Ovary (tissue), 9 donors: Measurements from ENCODE around the gene EXD3. TPM values are rescaled to one million over a fixed set of nuclear protein-coding genes. Genes with fewer than 3 reads are reported as not detected.

ENCODE experiments used
- DNase-seq, 5 donors: peaks; one replicate each; pipeline ENCODE4 v3.0.0-alpha.2; 2019 to 2020
- H3K27ac ChIP-seq, 2 donors: fragments of 200-600 bp; one replicate each; pipeline versions ENCODE4 v1.5.1 to v1.8.0; 2019 to 2022
- H3K27me3 ChIP-seq: fragments of 200-600 bp; one replicate; pipeline ENCODE4 v1.8.0; 2022
- H3K36me3 ChIP-seq: fragments of 200-600 bp; sonication (generic); one replicate; pipeline ENCODE4 v1.5.1; 2019
- H3K4me1 ChIP-seq: one replicate; pipeline ENCODE4 v1.8.1; 2013; ENCODE audit warnings: mild to moderate bottlenecking, moderate library complexity; ENCODE audit not compliant: insufficient read depth
- H3K4me3 ChIP-seq: fragments of 200-600 bp; sonication (generic); one replicate; pipeline ENCODE4 v1.5.1; 2017
- H3K9me3 ChIP-seq, 2 donors: fragments of 200-600 bp in 1 of 2; sonication (generic) in 1 of 2; one replicate each; pipeline versions ENCODE4 v1.5.1 to v1.8.1; 2013 to 2019; ENCODE audit warnings: mild to moderate bottlenecking in 1 of 2, moderate library complexity in 1 of 2
- EP300 ChIP-seq: sonication (generic); formaldehyde crosslinking; IDR thresholded peaks from one replicate; pipeline ENCODE4 v1.6.1; 2017; ENCODE audit warnings: antibody characterized with exemption
- POLR2A ChIP-seq: fragments of 450-650 bp; IDR thresholded peaks from one replicate; pipeline ENCODE4 v1.6.1; 2017; ENCODE audit warnings: antibody characterized with exemption, mild to moderate bottlenecking, moderate library complexity
- WGBS, 3 donors: extraction: QIAGEN DNeasy Blood & Tissue Kit in 1 of 3; methylation state at CpG; one replicate each; pipeline versions ENCODE4 v1.1.5 to v1.1.7; 2013 to 2017; 5-methylcytosine and 5-hydroxymethylcytosine counted together
- intact Hi-C, 4 donors: fragments of 100-400 bp; cut with DNase I; formaldehyde crosslinking; loops; one replicate each; pipeline versions ENCODE4 v1.11.0 to v1.15.1; 2022 to 2023
- polyA plus RNA-seq, 2 donors: library from polyadenylated mRNA; stranded (reverse); fragments of 200-250 nt in 1 of 2; fragments of 350-450 nt in 1 of 2; fragmentation: Illumina TruSeq in 1 of 2; extraction: RNeasy Lipid Tissue Mini Kit (QIAGEN cat#74804) in 1 of 2; gene quantifications; one replicate each; pipeline ENCODE4 v1.2.3, GENCODE V29; 2013 to 2014
- total RNA-seq, 7 donors: library from RNA; depleted of rRNA in 2 of 7; stranded (reverse); fragments of >200 nt in 2 of 7; fragmentation: NEBNext Ultra II Directional in 3 of 7; extraction: Animal tissue kit (Norgen Biotek cat#: 25700) in 3 of 7; gene quantifications; one replicate each; pipeline versions ENCODE4 v1.1.0 to v1.2.4, GENCODE V29; 2016 to 2023
- TF ChIP-seq, protein P1 (sequence below), 3 donors: fragments of 450-650 bp in 2 of 3; fragments of 200-600 bp in 1 of 3; IDR thresholded peaks; one replicate each; pipeline versions ENCODE4 v1.5.1 to v1.8.0; 2016 to 2022; ENCODE audit warnings: antibody characterized with exemption in 3 of 3, mild to moderate bottlenecking in 1 of 3
- donor health status: DM: no; HTN: no; CAD: no; lungs with moderate emphysema.
- donor health status: DM: no; HTN: no; CAD: no.
- donor health status: Bipolar disorder and iron deficiency.
- donor health status: DM: yes; HTN: yes; CAD: no.
- donor health status: DM: no; HTN: no; CAD: no.
- donor health status: DM: yes; HTN: yes; CAD: no.

EXD3 gene
- total and polyA plus RNA-seq, 9 donors, result 1.0 to 30.6 (median 23.4) TPM

DNA sequence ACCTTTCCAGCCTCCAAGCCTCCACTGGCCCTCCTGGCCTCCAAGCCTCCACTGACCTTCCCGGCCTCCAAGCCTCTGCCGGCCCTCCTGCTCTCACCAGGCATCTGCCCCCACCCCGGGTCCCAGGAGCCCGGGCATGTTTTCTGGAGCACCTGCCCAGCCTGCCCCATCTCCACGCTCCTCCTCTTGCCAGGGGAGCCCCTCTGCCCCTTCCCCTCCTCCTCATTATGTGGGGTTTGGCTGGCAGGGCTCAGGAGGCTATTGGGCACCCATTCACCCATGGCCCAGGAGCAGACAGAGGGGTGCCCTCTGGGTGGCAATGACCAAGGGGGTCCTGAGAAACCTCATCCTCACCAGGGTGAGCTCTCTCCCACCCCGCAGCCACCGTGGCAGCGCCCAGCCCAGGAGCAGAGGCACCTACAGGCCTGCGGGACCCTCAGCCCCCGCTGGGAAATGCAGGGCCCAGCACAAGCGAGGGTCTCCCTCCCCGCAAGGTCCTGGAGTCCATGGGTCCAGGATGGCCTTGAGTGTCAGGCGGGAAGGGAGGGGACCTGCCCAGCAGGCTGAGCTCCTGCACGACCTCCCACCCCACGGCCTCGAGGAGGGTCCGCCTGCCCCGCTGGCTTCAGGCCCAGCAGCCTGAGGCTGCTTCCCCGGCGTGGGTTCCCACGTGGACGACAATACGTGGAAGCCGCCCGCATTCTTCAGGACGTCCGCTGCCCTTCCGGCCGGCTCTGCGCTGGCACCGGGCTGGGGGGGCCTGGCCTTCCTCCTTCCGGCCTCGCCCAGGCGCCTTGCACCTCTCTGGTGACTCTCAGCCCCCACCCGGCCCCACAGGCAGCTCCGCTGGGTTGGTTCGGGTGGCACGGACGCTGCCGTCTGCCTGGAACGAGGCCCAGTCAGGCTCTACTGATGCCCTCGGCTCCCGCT, 69.5 kb downstream of the EXD3 start:
- TF ChIP-seq, protein P1, sequence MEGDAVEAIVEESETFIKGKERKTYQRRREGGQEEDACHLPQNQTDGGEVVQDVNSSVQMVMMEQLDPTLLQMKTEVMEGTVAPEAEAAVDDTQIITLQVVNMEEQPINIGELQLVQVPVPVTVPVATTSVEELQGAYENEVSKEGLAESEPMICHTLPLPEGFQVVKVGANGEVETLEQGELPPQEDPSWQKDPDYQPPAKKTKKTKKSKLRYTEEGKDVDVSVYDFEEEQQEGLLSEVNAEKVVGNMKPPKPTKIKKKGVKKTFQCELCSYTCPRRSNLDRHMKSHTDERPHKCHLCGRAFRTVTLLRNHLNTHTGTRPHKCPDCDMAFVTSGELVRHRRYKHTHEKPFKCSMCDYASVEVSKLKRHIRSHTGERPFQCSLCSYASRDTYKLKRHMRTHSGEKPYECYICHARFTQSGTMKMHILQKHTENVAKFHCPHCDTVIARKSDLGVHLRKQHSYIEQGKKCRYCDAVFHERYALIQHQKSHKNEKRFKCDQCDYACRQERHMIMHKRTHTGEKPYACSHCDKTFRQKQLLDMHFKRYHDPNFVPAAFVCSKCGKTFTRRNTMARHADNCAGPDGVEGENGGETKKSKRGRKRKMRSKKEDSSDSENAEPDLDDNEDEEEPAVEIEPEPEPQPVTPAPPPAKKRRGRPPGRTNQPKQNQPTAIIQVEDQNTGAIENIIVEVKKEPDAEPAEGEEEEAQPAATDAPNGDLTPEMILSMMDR (IDR thresholded peaks at IDR 0.05), result no peak
- TF ChIP-seq EP300, result no peak
- no peak for TF ChIP-seq POLR2A
- peak in 1 of 5 donors; percentile 10 for DNase-seq
- intact Hi-C loops, result no loop called here
- H3K4me3 ChIP-seq, result no peak overlapping the region
- 86 to 90% (median 89%) methylated on average over 41 to 43 of the region's 43 CpGs for WGBS, 3 donors
- H3K36me3 ChIP-seq, result no peaks in the 10 kb centered on the region
- H3K27me3 ChIP-seq, result no peaks in the 10 kb centered on the region
- no peaks in the 10 kb centered on the region for H3K9me3 ChIP-seq
- no peaks in the 10 kb centered on the region for H3K4me1 ChIP-seq
- H3K27ac ChIP-seq, result no peak overlapping the region

DNA sequence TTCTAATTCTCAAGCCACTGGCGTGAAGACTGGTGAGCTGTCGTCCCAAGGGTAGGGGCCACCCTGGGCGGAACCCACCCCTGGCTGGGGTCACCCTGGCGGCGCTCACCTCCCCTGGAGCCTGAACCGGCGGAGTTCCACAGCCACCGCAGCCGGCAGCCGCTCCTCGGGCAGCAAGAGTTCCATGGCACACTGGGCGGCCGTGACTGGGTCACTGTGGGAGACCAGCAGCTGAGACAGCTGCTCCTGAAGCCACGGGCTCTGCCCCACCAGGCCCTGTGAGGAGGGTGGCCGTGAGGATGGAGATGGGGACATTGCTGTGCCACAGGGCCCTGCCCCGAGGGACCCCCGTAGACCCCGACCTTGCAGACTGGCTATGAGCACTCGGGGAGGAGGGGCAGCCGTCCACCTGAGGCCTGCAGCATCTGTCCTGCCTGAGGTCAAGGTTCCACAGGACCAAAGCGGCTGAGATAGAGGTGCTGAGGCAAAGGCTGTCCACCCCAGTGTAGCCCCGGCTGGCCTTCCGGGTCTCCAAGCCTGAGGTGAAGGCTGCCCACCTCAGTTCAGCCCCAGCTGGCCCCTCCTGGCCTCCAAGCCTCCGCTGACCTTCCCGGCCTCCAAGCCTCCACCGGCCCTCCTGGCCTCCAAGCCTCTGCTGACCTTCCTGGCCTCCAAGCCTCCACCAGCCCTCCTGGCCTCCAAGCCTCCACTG, 70.3 kb downstream of the EXD3 start:
- H3K27ac ChIP-seq, result no peak overlapping the region
- no peaks in the 10 kb centered on the region for H3K4me1 ChIP-seq
- DNase-seq, result peak in 1 of 5 donors; percentile 9
- H3K4me3 ChIP-seq, result no peak overlapping the region
- no peaks in the 10 kb centered on the region for H3K36me3 ChIP-seq
- WGBS, 3 donors, result 89 to 93% (median 91%) methylated on average over 23 to 26 of the region's 26 CpGs
- no peak for TF ChIP-seq POLR2A
- TF ChIP-seq, protein P1 (IDR thresholded peaks at IDR 0.05), result no peak
- no peak for TF ChIP-seq EP300
- no peaks in the 10 kb centered on the region for H3K27me3 ChIP-seq
- H3K9me3 ChIP-seq, result no peaks in the 10 kb centered on the region
- intact Hi-C loops, result no loop called here

DNA sequence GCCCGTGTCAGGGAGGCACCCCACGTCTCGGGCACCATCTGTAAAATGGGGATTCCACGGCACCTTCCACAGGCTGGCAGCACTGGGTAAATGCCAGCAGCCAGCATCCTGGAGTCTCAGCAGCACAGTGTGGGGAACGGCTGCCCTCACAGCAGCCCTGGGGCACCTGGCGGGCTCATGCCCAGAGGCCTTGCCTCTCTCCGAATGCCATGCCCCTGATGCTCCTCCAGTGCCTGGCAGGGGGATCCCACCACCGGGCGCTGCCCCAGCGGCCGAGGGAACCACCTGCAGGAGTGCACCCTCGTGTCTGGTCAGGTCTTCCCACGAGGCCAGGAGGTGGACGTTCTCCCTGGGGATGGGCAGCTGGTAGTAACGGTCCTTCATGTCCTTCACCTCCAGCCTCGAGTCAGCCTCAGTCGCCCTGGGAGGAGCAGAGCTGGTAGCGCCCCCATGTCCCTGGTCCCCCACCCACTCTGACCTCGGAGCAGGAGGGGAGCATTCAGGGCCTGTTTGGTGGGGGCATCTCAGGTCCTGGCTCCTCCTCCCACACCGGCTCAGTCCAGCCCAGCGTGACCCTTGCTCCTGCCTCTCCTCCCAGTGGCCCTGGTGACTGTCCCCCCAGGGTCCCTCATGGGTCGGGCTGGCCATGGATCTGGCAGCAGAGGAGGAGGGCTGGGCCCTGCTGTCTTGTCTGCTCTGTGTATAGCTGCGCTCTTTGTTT, 71.0 kb downstream of the EXD3 start:
- no peaks in the 10 kb centered on the region for H3K4me1 ChIP-seq
- H3K9me3 ChIP-seq, result no peaks in the 10 kb centered on the region
- H3K36me3 ChIP-seq, result no peaks in the 10 kb centered on the region
- no peaks in the 10 kb centered on the region for H3K27me3 ChIP-seq
- no peak overlapping the region for H3K27ac ChIP-seq
- peak in 1 of 5 donors; percentile 9 for DNase-seq
- intact Hi-C loops, result no loop called here
- no peak overlapping the region for H3K4me3 ChIP-seq
- TF ChIP-seq, protein P1 (IDR thresholded peaks at IDR 0.05), result no peak
- TF ChIP-seq EP300 (no peak), POLR2A (no peak)
- 86 to 88% (median 87%) methylated on average over 14 to 23 of the region's 23 CpGs for WGBS, 3 donors
